Duodenal mucosa (tissue), 2 donors: ENCODE results near the gene VAMP2.
A peak's percentile ranks its signal among the peaks of the same experiment; 100 is the strongest.

Experiments used
- H3K27ac ChIP-seq: one replicate; pipeline ENCODE4 v1.7.0; 2013; ENCODE audit warnings: low read depth, low read length
- H3K27me3 ChIP-seq, 2 donors: one replicate each; pipeline ENCODE4 v1.7.0; 2013; ENCODE audit warnings: low read length in 2 of 2, control low read depth in 1 of 2; ENCODE audit not compliant: insufficient read depth in 2 of 2, control insufficient read depth in 1 of 2
- H3K36me3 ChIP-seq, 2 donors: one replicate each; pipeline ENCODE4 v1.7.0; 2013; ENCODE audit warnings: low read length in 2 of 2, control low read depth in 1 of 2; ENCODE audit not compliant: insufficient read depth in 2 of 2, control insufficient read depth in 1 of 2
- H3K4me1 ChIP-seq, 2 donors: one replicate each; pipeline ENCODE4 v1.7.0; 2013; ENCODE audit warnings: low read length in 2 of 2, control low read depth in 1 of 2; ENCODE audit not compliant: insufficient read depth in 2 of 2, control insufficient read depth in 1 of 2
- H3K4me3 ChIP-seq, 2 donors: one replicate each; pipeline ENCODE4 v1.7.0; 2013; ENCODE audit warnings: low read length in 2 of 2, low read depth in 1 of 2
- H3K9ac ChIP-seq, 2 donors: one replicate each; pipeline ENCODE4 v1.7.0; 2013; ENCODE audit warnings: low read length in 2 of 2, low read depth in 1 of 2
- H3K9me3 ChIP-seq, 2 donors: one replicate each; pipeline ENCODE4 v1.7.0; 2013; ENCODE audit warnings: low read length in 2 of 2, control low read depth in 1 of 2; ENCODE audit not compliant: control insufficient read depth in 1 of 2

The VAMP2 gene

DNA sequence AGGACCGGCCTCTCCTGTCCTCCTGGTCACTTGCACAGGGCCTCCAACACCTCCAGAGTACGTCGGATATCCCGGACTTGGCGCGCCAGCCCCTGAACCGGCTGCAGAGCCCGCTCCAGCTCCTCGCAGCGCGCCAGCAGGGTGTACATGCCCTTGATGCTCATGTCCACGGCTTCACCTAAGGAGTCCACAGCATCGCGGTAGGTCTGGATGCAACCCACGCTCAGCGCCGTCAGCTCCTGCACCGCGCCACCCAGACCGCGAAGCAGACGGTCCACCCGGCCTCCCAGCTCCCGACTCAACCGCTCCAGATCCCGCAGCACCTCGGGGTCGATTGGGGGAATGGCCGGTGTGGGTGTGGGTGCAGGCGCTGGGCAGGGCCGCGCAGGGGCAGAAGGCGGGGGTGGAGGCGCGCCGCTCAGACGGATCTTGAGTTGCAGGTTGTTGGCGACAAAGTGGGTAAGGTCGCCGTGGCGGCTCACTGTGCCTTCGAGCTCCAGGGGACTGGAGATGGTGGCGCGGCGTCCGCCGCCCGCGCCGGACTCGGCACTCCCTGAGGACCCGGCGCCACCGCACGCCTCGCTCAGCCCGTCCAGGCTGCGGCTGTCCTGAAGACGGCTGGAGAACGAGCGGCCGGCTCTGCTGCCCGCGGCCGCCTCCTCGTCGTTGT lies 26.4 kb upstream of the VAMP2 start:
- Histone ChIP-seq H3K4me3 (peak overlapping the region; percentile 80 to 92), H3K27me3 (no peaks in the 10 kb centered on the region), H3K9ac (peak overlapping the region; percentile 77 to 86), H3K9me3 (no peaks in the 10 kb centered on the region), H3K27ac (peak overlapping the region; percentile 96), H3K36me3 (no peaks in the 10 kb centered on the region), H3K4me1 (peaks cover 29 to 39% of the 10 kb centered on the region in 2 donors)

DNA sequence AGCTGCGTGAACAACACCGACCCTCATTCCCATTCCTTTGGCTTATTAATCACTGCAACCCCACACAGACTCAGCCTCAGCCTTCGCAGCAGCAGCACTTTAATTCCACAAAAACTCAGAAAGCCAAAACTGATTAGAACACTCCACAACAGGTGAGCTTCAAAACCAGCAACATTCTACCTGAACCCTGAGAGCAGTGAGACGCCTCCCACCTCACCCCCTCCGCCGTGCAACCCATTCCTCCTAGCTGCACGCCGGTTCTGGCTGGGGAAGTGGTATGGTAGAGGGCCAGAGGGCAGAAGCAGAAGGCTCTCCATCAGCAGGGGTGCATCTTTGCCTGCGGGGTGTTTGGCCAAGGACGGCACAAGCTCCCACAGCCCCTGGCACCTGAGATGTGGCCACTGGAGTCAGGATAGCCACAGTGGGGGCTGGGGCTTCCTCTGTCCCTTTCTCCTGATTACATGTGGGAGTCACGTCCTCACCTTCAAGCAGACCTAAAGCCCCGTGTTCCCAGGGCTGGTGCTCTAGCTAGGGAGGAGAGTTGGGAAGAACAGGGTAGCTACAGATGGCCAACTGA lies 25.6 kb upstream of the VAMP2 start:
- Histone ChIP-seq H3K9me3 (no peaks in the 10 kb centered on the region), H3K9ac (peak overlapping the region; percentile 77 to 86), H3K27ac (no peak overlapping the region), H3K36me3 (no peaks in the 10 kb centered on the region), H3K4me3 (peak overlapping the region; percentile 80 to 92), H3K27me3 (no peaks in the 10 kb centered on the region), H3K4me1 (peaks cover 29 to 39% of the 10 kb centered on the region in 2 donors)

DNA sequence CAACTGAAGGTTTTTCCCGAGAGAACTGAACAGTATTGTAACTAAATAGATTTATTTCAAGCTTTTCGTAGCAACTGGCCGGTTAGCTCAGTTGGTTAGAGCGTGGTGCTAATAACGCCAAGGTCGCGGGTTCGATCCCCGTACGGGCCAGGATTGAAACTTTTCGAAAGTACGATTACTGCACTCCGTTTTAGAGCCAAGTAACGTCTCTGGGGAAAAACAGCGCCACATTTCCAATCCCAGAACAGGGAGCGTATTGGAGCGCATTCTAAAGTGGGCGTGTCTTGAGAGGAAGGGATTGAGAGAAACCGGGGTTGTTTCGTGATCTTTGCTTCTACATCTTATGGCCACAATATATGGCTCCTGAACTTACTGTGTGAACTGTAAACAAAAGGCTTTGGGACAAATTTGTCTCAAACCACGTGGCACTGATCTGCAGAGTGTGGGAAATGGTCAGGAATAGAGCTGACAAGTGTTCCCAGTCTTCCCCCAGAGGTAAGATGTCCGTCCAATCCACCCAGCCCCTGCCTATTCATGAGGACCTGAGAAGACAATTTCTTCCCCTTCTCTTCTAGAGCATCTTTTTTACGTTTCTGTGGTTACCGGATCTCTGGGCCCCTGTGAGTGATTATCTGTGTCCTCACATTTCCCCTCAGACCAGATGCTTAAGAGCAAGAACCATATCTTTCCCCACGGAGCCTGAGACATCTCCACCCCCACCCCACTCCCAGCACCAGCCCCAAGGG lies 24.9 kb upstream of the VAMP2 start:
- Histone ChIP-seq H3K36me3 (no peaks in the 10 kb centered on the region), H3K4me1 (peaks cover 29 to 37% of the 10 kb centered on the region in 2 donors), H3K4me3 (peak overlapping the region; percentile 92 to 94), H3K9ac (peak overlapping the region; percentile 77 to 94), H3K27me3 (no peaks in the 10 kb centered on the region), H3K27ac (peak overlapping the region; percentile 76), H3K9me3 (no peaks in the 10 kb centered on the region)

DNA sequence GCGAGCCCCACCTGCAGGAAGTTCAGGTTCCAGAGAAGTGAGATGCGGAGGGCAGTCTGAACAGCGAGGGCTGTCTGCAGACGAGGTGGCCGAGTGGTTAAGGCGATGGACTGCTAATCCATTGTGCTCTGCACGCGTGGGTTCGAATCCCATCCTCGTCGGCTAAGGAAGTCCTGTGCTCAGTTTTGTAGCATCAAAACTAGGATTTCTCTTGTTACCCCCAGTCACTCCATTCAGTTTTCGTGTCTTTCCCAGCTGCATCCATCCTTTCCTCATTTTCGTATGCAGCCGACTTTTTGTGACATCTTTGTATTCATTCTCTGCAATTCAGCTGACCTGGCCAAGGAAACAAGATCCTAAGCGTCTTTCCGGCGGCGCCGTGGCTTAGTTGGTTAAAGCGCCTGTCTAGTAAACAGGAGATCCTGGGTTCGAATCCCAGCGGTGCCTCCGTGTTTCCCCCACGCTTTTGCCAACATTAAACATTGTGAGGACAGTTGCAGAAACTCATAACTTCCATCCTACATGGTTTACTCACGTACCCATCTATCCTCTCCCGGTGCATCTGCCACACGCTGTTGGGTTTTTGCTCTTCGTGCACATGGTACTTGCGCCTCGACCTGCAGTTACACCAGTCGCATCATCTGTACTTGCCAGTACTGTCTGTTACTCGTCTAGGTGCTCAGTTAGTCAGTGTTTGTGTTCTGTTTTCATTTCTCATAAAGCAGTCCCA lies 24.2 kb upstream of the VAMP2 start:
- peak overlapping the region; percentile 83 to 94 for H3K9ac ChIP-seq
- H3K27me3 ChIP-seq: no peaks in the 10 kb centered on the region
- peaks cover 29 to 31% of the 10 kb centered on the region in 2 donors for H3K4me1 ChIP-seq
- peak overlapping the region; percentile 92 to 94 for H3K4me3 ChIP-seq
- H3K9me3 ChIP-seq: no peaks in the 10 kb centered on the region
- peak overlapping the region; percentile 93 for H3K27ac ChIP-seq
- no peaks in the 10 kb centered on the region for H3K36me3 ChIP-seq

DNA sequence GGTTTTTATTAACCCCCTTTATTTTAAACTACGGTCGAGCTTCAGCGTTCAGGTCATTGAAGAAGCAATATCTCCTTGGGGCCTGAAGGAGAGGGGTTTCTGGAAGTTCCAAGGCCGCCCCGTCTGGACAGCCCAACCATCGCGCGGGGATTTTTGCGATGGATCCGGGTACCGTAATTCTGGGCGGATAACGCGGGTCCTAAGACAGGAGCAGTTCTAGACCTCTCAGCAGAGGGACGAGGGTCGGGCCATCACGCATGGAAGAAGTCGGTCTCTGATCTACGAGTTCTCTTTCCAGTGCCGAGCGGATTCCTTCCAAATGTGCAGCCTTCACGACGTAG lies 23.7 kb upstream of the VAMP2 start:
- Histone ChIP-seq H3K27ac (peak overlapping the region; percentile 93), H3K4me1 (peaks cover 24 to 26% of the 10 kb centered on the region in 2 donors), H3K4me3 (peak overlapping the region; percentile 92 to 94), H3K36me3 (no peaks in the 10 kb centered on the region), H3K9me3 (no peaks in the 10 kb centered on the region), H3K9ac (peak overlapping the region; percentile 83 to 94), H3K27me3 (no peaks in the 10 kb centered on the region)

DNA sequence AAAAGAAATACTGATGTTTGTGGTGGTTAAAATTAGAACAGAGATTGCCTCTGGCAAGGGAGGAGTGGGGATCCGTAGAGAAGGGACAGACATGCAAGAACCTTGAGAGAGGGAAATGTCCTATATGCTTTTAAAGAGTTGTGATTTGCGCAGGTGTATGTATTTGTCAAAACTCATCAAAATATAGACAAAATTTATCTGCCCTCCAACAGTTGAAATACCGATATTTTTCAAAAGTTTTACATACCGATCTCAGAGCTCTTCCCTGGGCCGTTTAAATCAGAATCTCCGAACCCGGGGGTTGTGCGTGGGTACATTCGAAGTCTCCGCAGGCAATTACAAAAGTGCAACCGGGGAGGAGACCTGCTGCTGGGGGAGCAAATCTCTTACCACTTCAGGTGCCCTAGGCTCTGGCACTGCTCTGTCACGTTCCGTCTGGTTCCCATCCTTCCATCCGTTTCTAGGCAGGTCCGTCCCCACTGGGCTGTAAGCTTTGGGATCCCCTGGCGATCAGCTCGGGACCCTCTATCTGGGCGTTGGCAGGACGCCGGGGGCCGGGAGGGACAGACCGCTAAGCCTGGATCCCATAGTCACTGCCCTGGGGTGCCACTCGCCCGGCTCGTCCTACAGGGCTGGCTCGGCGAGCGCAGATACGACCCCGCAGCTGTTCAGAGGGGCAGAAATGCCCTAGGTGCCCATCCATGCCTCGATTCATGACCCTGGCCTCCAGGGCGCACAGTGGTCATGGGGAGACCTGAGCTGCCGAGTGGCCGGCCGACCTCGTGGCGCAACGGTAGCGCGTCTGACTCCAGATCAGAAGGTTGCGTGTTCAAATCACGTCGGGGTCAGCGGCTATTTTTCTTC lies 23.1 kb upstream of the VAMP2 start:
- Histone ChIP-seq H3K27me3 (no peaks in the 10 kb centered on the region), H3K27ac (peak overlapping the region; percentile 93), H3K9ac (peak overlapping the region; percentile 83 to 94), H3K36me3 (no peaks in the 10 kb centered on the region), H3K4me3 (peak overlapping the region; percentile 92 to 94), H3K9me3 (no peaks in the 10 kb centered on the region), H3K4me1 (peaks cover 22 to 24% of the 10 kb centered on the region in 2 donors)

DNA sequence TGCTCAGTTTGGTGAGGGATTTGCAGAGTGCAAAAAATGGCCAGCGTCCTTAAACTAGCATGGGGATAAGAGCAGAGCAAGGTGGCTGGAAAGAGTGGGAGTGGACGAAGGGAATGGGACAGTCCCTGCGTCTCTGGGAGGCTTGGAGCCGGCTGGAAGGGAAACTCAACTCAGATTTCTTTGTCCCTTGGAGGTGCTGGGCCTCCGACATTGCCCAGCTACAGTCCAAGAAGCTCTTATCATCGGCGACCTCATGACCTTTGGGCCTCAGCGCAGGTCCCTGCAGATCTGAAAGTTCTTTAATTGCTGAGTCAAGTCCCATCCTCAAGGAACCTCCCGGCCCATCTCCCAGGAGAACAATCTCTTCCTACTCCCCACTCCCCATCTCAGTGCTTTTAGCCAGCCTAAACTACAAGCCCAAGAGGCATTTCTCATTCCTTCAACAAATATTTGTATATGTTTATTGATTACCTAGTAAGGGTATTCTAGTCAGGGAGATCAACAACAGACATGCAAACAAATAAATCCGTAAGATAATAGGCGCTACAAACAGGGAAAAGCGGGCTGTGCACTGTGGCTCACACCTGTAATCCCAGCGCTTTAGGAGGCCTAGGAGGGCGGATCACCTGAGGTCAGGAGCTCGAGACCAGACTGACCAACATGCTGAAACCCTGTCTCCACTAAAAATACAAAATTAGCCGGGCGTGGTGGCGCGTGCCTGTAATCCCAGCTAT lies 14.4 kb upstream of the VAMP2 start:
- no peak overlapping the region for H3K27ac ChIP-seq
- peak overlapping the region; percentile 64 to 76 for H3K9ac ChIP-seq
- H3K27me3 ChIP-seq: no peaks in the 10 kb centered on the region
- peak overlapping the region; percentile 72 to 88 for H3K4me3 ChIP-seq
- H3K9me3 ChIP-seq: no peaks in the 10 kb centered on the region
- no peaks in the 10 kb centered on the region for H3K36me3 ChIP-seq
- peaks cover 26 to 28% of the 10 kb centered on the region in 2 donors for H3K4me1 ChIP-seq

DNA sequence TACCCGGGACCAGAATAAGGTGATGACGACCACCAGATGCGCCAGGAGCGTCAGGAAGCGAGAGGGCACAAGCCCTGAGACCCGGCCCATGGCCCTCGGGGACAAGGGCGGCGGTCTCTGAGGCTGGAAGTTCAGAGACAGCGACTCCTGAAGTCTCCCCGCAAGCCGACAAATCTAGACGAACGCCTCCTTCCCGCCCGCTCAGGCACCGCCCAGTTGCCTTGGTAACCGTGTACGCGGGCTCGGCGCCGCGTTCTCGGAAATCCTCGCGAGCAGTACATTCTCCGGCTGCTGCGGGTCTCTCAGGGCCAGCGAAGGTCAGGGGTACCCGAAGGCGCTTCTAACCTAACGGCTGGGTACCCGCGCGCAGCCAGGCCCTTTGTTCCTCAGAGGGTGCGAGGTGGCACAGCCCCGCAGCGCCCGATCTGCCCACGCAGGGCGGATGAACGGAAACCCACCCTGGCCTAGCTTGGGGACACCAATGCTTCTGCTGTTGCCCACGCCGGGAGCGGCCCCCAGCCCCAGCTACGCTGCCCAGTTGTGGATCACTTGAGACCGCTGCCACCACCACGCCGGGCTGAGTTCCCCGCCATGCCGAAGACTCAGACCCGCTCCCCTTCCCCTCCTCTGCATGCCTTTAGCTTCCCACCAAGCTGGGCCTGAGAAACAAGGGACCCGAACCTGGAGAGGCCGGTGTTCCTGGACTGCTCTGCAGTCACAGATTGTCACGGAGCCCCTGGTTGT lies 13.6 kb upstream of the VAMP2 start, which contains the start of gene TMEM107:
TMEM107 (minus strand) TSS at position 184 of the 744 bp plus-strand sequence; CDS start at position 90, 94 bp downstream.
- no peaks in the 10 kb centered on the region for H3K9me3 ChIP-seq
- H3K4me3 ChIP-seq: peak within 1 kb of the TSS; percentile 72 to 88
- no peaks in the 10 kb centered on the region for H3K36me3 ChIP-seq
- H3K27me3 ChIP-seq: no peaks in the 10 kb centered on the region
- peak within 1 kb of the TSS; percentile 64 to 76 for H3K9ac ChIP-seq
- peak within 1 kb of the TSS; percentile 70 for H3K27ac ChIP-seq
- H3K4me1 ChIP-seq: peaks cover 26 to 28% of the 10 kb centered on the region in 2 donors
